ENCODE results near the gene TLR9. TPM values are rescaled to one million over a fixed set of nuclear protein-coding genes. Genes with fewer than 3 reads are reported as not detected.

TLR9 gene
- total RNA-seq, 1 experiment from 2014 or later, result not detected

DNA sequence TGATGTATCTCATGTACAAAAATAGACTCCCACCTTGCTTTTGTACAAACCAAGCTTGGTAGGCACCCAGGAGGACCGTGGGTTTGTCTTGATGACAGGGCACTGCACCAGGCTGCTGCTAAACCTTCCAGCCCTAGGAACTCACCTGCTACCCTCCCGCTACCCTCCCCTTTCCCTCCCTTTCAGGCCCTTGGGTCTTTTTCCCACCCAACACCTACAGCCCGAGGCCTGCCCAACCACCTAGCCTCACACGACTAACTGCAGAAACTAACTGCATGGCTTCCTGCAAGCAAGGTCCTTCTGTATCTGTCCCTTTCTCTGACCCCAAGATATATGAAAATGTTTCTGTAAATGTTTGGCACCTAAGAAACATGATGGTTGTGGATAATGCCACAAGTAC lies 31.2 kb upstream of the TLR9 start:
- Histone ChIP-seq H3K9me3 (ENCODE audit: control insufficient read depth, low read depth, low read length) (no peaks in the 10 kb centered on the region), H3K4me2 (ENCODE audit: insufficient read depth, insufficient read length, low read length) (no peak overlapping the region), H3K79me2 (ENCODE audit: insufficient read depth, low read length) (no peaks in the 10 kb centered on the region), H3K27me3 (ENCODE audit: insufficient read depth, low read length) (no peaks in the 10 kb centered on the region; the same call in 1 of the 2 replicates), H3K56ac (ENCODE audit: insufficient read length, low read depth, low read length) (no peak overlapping the region), H3K4me1 (ENCODE audit: insufficient read depth, low read length) (no peaks in the 10 kb centered on the region), H2BK5ac (ENCODE audit: insufficient read length, low read length) (no peak overlapping the region), H3K79me1 (ENCODE audit: insufficient read depth, low read depth, low read length, poor library complexity, severe bottlenecking) (no peaks in the 10 kb centered on the region), H2BK120ac (ENCODE audit: low read depth, low read length, poor library complexity, severe bottlenecking) (no peak overlapping the region), H2BK20ac (ENCODE audit: low read depth, low read length, poor library complexity, severe bottlenecking) (no peak overlapping the region), H3K4ac (ENCODE audit: low read depth, low read length) (no peak overlapping the region), H4K20me1 (ENCODE audit: control insufficient read depth, insufficient read depth, insufficient read length) (no peaks in the 10 kb centered on the region), H4K8ac (replicated peaks; ENCODE audit: insufficient read length, low read depth, low read length) (no peak overlapping the region), H2BK12ac (ENCODE audit: insufficient read length, low read depth, low read length) (no peak overlapping the region), H3K27ac (ENCODE audit: insufficient read length, low read depth, low read length) (no peak overlapping the region), H3K23me2 (ENCODE audit: insufficient read length, low read depth, low read length, poor library complexity, severe bottlenecking) (no peaks in the 10 kb centered on the region), H3K23ac (ENCODE audit: insufficient read length, low read depth, low read length) (no peak overlapping the region), H3K9ac (ENCODE audit: extremely low read depth, insufficient read length, low read length) (no peak overlapping the region), H3T11ph (ENCODE audit: low read length) (no peak overlapping the region), H3K14ac (ENCODE audit: insufficient read depth, low read length) (no peak overlapping the region), H2BK15ac (ENCODE audit: low read depth, low read length) (no peak overlapping the region), H3K18ac (ENCODE audit: insufficient read length, low read depth, low read length) (no peak overlapping the region), H4K91ac (ENCODE audit: insufficient read length, low read depth, low read length) (no peak overlapping the region), H4K5ac (ENCODE audit: insufficient read length, low read depth, low read length) (no peak overlapping the region), H2AK5ac (ENCODE audit: insufficient read length, low read length) (no peak overlapping the region), H2AFZ (ENCODE audit: low read length) (no peak overlapping the region)
- Mint-ChIP-seq H3K27me3 (ENCODE audit: low read depth) (no peaks in the 10 kb centered on the region), H3K4me1 (no peaks in the 10 kb centered on the region), H3K9me3 (no peaks in the 10 kb centered on the region), H3K27ac (no peak overlapping the region), H3K36me3 (ENCODE audit: insufficient read depth in 1 of 3, low read depth in 3 of 3) (peaks cover 49 to 99% (median 89%) of the 10 kb centered on the region in 3 experiments; a peak in 6 of 7 replicates), H3K4me3 (no peak overlapping the region)
- WGBS (ENCODE audit: extremely low coverage, insufficient read length, low lambda C conversion rate), result no CpG with 5 or more reads among the region's 4 CpGs
- no peak for DNase-seq
- TF ChIP-seq, protein P1, sequence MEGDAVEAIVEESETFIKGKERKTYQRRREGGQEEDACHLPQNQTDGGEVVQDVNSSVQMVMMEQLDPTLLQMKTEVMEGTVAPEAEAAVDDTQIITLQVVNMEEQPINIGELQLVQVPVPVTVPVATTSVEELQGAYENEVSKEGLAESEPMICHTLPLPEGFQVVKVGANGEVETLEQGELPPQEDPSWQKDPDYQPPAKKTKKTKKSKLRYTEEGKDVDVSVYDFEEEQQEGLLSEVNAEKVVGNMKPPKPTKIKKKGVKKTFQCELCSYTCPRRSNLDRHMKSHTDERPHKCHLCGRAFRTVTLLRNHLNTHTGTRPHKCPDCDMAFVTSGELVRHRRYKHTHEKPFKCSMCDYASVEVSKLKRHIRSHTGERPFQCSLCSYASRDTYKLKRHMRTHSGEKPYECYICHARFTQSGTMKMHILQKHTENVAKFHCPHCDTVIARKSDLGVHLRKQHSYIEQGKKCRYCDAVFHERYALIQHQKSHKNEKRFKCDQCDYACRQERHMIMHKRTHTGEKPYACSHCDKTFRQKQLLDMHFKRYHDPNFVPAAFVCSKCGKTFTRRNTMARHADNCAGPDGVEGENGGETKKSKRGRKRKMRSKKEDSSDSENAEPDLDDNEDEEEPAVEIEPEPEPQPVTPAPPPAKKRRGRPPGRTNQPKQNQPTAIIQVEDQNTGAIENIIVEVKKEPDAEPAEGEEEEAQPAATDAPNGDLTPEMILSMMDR (conservative IDR thresholded peaks at IDR 0.05), result no peak
